H9 (cell line): ENCODE data around the gene NUP98. TPM values are rescaled to one million over a fixed set of nuclear protein-coding genes. Genes with fewer than 3 reads are reported as not detected.

Experiments
- DNase-seq: peaks from one replicate; pipeline ENCODE4 v3.0.0-alpha.2; 2017
- H2AFZ ChIP-seq: one replicate; pipeline ENCODE4 v1.6.1; 2013; ENCODE audit warnings: mild to moderate bottlenecking, low read length, control low read depth, moderate library complexity
- H2AK5ac ChIP-seq: 2 replicates; pipeline ENCODE4 v1.6.1; 2013; ENCODE audit warnings: low read length, control low read depth, mixed read lengths; ENCODE audit not compliant: insufficient read length
- H2BK120ac ChIP-seq: one replicate; pipeline ENCODE4 v1.6.1; 2013; ENCODE audit warnings: low read depth, mild to moderate bottlenecking, low read length, control low read depth, inconsistent platforms; ENCODE audit not compliant: poor library complexity, severe bottlenecking
- H2BK12ac ChIP-seq: 2 replicates; pipeline ENCODE4 v1.6.1; 2013; ENCODE audit warnings: low read length, control low read depth, mixed read lengths, low read depth; ENCODE audit not compliant: insufficient read length
- H2BK15ac ChIP-seq: 2 replicates; pipeline ENCODE4 v1.6.1; 2013; ENCODE audit warnings: low read depth, low read length, control low read depth
- H2BK20ac ChIP-seq: one replicate; pipeline ENCODE4 v1.6.1; 2013; ENCODE audit warnings: low read depth, mild to moderate bottlenecking, low read length, control low read depth, inconsistent platforms; ENCODE audit not compliant: poor library complexity, severe bottlenecking
- H2BK5ac ChIP-seq: 2 replicates; pipeline ENCODE4 v1.6.1; 2013; ENCODE audit warnings: low read length, control low read depth, mixed read lengths; ENCODE audit not compliant: insufficient read length
- H3K14ac ChIP-seq: 2 replicates; pipeline ENCODE4 v1.6.1; 2013; ENCODE audit warnings: low read length, control low read depth; ENCODE audit not compliant: insufficient read depth
- H3K18ac ChIP-seq: 2 replicates; pipeline ENCODE4 v1.6.1; 2013; ENCODE audit warnings: low read depth, mild to moderate bottlenecking, mixed read lengths, low read length, control low read depth; ENCODE audit not compliant: insufficient read length
- H3K23ac ChIP-seq: 2 replicates; pipeline ENCODE4 v1.6.1; 2013; ENCODE audit warnings: low read length, control low read depth, mixed read lengths, low read depth; ENCODE audit not compliant: insufficient read length
- H3K23me2 ChIP-seq: 2 replicates; pipeline ENCODE4 v1.6.1; 2013; ENCODE audit warnings: low read depth, mild to moderate bottlenecking, mixed read lengths, low read length, control low read depth; ENCODE audit not compliant: insufficient read length, poor library complexity, severe bottlenecking
- H3K27ac ChIP-seq: 2 replicates; pipeline ENCODE4 v1.5.1; 2013; ENCODE audit warnings: low read length, control low read depth, mixed read lengths, low read depth; ENCODE audit not compliant: insufficient read length
- H3K27me3 ChIP-seq: 2 replicates; pipeline ENCODE4 v1.6.1; 2013; ENCODE audit warnings: low read length, control low read depth, inconsistent platforms; ENCODE audit not compliant: insufficient read depth
- H3K4ac ChIP-seq: 2 replicates; pipeline ENCODE4 v1.6.1; 2013; ENCODE audit warnings: low read depth, mild to moderate bottlenecking, control low read depth, inconsistent platforms, low read length, moderate library complexity
- H3K4me1 ChIP-seq: 2 replicates; pipeline ENCODE4 v1.6.1; 2013; ENCODE audit warnings: low read length, control low read depth, inconsistent platforms; ENCODE audit not compliant: insufficient read depth
- H3K4me2 ChIP-seq: 2 replicates; pipeline ENCODE4 v1.6.1; 2013; ENCODE audit warnings: low read length, control low read depth, mixed read lengths; ENCODE audit not compliant: insufficient read length, insufficient read depth
- H3K56ac ChIP-seq: 2 replicates; pipeline ENCODE4 v1.6.1; 2013; ENCODE audit warnings: low read depth, mild to moderate bottlenecking, mixed read lengths, low read length, control low read depth; ENCODE audit not compliant: insufficient read length
- H3K79me1 ChIP-seq: 2 replicates; pipeline ENCODE4 v1.6.1; 2013; ENCODE audit warnings: low read depth, mild to moderate bottlenecking, moderate library complexity, low read length, control low read depth, inconsistent platforms; ENCODE audit not compliant: insufficient read depth, poor library complexity, severe bottlenecking
- H3K79me2 ChIP-seq: 2 replicates; pipeline ENCODE4 v1.6.1; 2013; ENCODE audit warnings: low read length, control low read depth, inconsistent platforms; ENCODE audit not compliant: insufficient read depth
- H3K9ac ChIP-seq: 2 replicates; pipeline ENCODE4 v1.6.1; 2013; ENCODE audit warnings: low read length, control low read depth, mixed read lengths; ENCODE audit not compliant: insufficient read length; ENCODE audit errors: extremely low read depth
- H3K9me3 ChIP-seq: one replicate; pipeline ENCODE4 v1.6.1; 2013; ENCODE audit warnings: low read depth, low read length, inconsistent platforms; ENCODE audit not compliant: control insufficient read depth
- H3T11ph ChIP-seq: one replicate; pipeline ENCODE4 v1.6.1; 2013; ENCODE audit warnings: mild to moderate bottlenecking, low read length, control low read depth, inconsistent platforms
- H4K20me1 ChIP-seq: one replicate; pipeline ENCODE4 v1.6.1; 2013; ENCODE audit not compliant: control insufficient read depth, insufficient read length, insufficient read depth
- H4K5ac ChIP-seq: 2 replicates; pipeline ENCODE4 v1.6.1; 2013; ENCODE audit warnings: low read depth, mild to moderate bottlenecking, mixed read lengths, low read length, control low read depth; ENCODE audit not compliant: insufficient read length
- H4K8ac ChIP-seq: replicated peaks from 2 replicates; pipeline ENCODE4 v1.6.1; 2013; ENCODE audit warnings: low read length, control low read depth, mixed read lengths, low read depth; ENCODE audit not compliant: insufficient read length
- H4K91ac ChIP-seq: 2 replicates; pipeline ENCODE4 v1.6.1; 2013; ENCODE audit warnings: low read depth, mild to moderate bottlenecking, moderate library complexity, mixed read lengths, low read length, control low read depth; ENCODE audit not compliant: insufficient read length
- H3K27ac Mint-ChIP-seq, 3 experiments: 2 replicates in 2 of 3; 3 replicates in 1 of 3; pipeline ENCODE4 v1.8.0; 2020 to 2021; ENCODE audit warnings: mixed read lengths in 3 of 3, mild to moderate bottlenecking in 1 of 3, moderate library complexity in 1 of 3
- H3K27me3 Mint-ChIP-seq: 2 replicates; pipeline ENCODE4 v1.8.0; 2021; ENCODE audit warnings: low read depth, mild to moderate bottlenecking, moderate library complexity, mixed read lengths
- H3K36me3 Mint-ChIP-seq, 3 experiments: 2 replicates in 2 of 3; 3 replicates in 1 of 3; pipeline ENCODE4 v1.8.0; 2020 to 2021; ENCODE audit warnings: low read depth in 3 of 3, mixed read lengths in 3 of 3; ENCODE audit not compliant: insufficient read depth in 1 of 3
- H3K4me1 Mint-ChIP-seq, 2 experiments: 2 replicates each; pipeline ENCODE4 v1.8.0; 2020; ENCODE audit warnings: mixed read lengths in 2 of 2
- H3K4me3 Mint-ChIP-seq, 2 experiments: 2 replicates in 1 of 2; 3 replicates in 1 of 2; pipeline ENCODE4 v1.8.0; 2020 to 2021; ENCODE audit warnings: mild to moderate bottlenecking in 2 of 2, mixed read lengths in 2 of 2, moderate library complexity in 1 of 2
- H3K9me3 Mint-ChIP-seq, 2 experiments: 2 replicates in 1 of 2; 3 replicates in 1 of 2; pipeline ENCODE4 v1.8.0; 2020; ENCODE audit warnings: mild to moderate bottlenecking in 2 of 2, mixed read lengths in 2 of 2, moderate library complexity in 1 of 2
- CTCF ChIP-seq: fragments of 200-600 bp; sonication (generic); conservative IDR thresholded peaks from 3 replicates; pipeline ENCODE4 v1.8.0; 2021; ENCODE audit warnings: antibody characterized with exemption, mild to moderate bottlenecking
- WGBS: extraction: QIAGEN DNeasy Blood & Tissue Kit; methylation state at CpG from one replicate; pipeline ENCODE4 v1.1.7; 2013; ENCODE audit warnings: missing lambda C conversion rate, low lambda C conversion rate, mixed read lengths; ENCODE audit not compliant: insufficient read length; ENCODE audit errors: extremely low coverage; 5-methylcytosine and 5-hydroxymethylcytosine counted together
- total RNA-seq: library from RNA; stranded (reverse); gene quantifications from 2 replicates; pipeline ENCODE4 v1.2.1, GENCODE V29; 2021

Gene NUP98
- total RNA-seq, 1 experiment from 2014 or later, result 105 TPM

- Mint-ChIP-seq H3K36me3 (peaks cover 16 to 48% (median 42%) of the 10 kb centered on the region in 3 experiments; a peak in 6 of 7 replicates), H3K4me1 (peaks cover 8% of the 10 kb centered on the region in 2 experiments), H3K27ac (peak overlapping the region in 2 of 3 experiments; percentile 53 to 73; a peak in 3 of 7 replicates), H3K9me3 (no peaks in the 10 kb centered on the region), H3K4me3 (no peak overlapping the region), H3K27me3 (no peaks in the 10 kb centered on the region)
- H3K23ac ChIP-seq, result no peak overlapping the region
- H2AK5ac ChIP-seq, result no peak overlapping the region
- H3K56ac ChIP-seq, result no peak overlapping the region
- H2BK15ac ChIP-seq, result no peak overlapping the region
- no peak overlapping the region for H3K9ac ChIP-seq
- H2BK12ac ChIP-seq, result no peak overlapping the region
- 100% methylated on average over 2 of the region's 4 CpGs for WGBS
- no peaks in the 10 kb centered on the region for H3K4me1 ChIP-seq
- no peak overlapping the region for H2BK20ac ChIP-seq
- H3K79me2 ChIP-seq, result peaks cover 27% of the 10 kb centered on the region; the same call in 1 of the 2 replicates
- H4K5ac ChIP-seq, result no peak overlapping the region
- no peak overlapping the region for H3T11ph ChIP-seq
- no peak overlapping the region for H2BK120ac ChIP-seq
- H3K27ac ChIP-seq, result no peak overlapping the region
- H4K91ac ChIP-seq, result no peak overlapping the region
- H4K20me1 ChIP-seq, result peaks cover 3% of the 10 kb centered on the region
- no peak overlapping the region for H4K8ac ChIP-seq
- H3K23me2 ChIP-seq, result no peaks in the 10 kb centered on the region
- no peak overlapping the region for H3K4ac ChIP-seq
- TF ChIP-seq CTCF, result no peak
- no peaks in the 10 kb centered on the region for H3K9me3 ChIP-seq
- no peak overlapping the region for H3K14ac ChIP-seq
- no peaks in the 10 kb centered on the region for H3K27me3 ChIP-seq
- no peak overlapping the region for H3K4me2 ChIP-seq
- H2BK5ac ChIP-seq, result no peak overlapping the region
- no peak overlapping the region for H2AFZ ChIP-seq
- DNase-seq, result no peak
- no peak overlapping the region for H3K18ac ChIP-seq
- H3K79me1 ChIP-seq, result peaks cover 8% of the 10 kb centered on the region
Observed at GRCh38 chr11:3783611-3784010, 13.7 kb downstream of the NUP98 start.
